Esophagus muscularis mucosa (tissue), 4 donors: Measurements from ENCODE around the gene MBTPS1.

Experiments used
- EP300 ChIP-seq: sonication (generic); formaldehyde crosslinking; IDR thresholded peaks from one replicate; pipeline ENCODE4 v1.6.1; 2017; ENCODE audit warnings: antibody characterized with exemption
- POLR2A ChIP-seq: fragments of 450-650 bp; IDR thresholded peaks from one replicate; pipeline ENCODE4 v1.6.1; 2017; ENCODE audit warnings: antibody characterized with exemption, moderate library complexity, mild to moderate bottlenecking, low read depth
- POLR2AphosphoS5 ChIP-seq, 2 donors: sonication (generic); formaldehyde crosslinking; IDR thresholded peaks; one replicate each; pipeline ENCODE4 v1.6.1; 2017; ENCODE audit warnings: antibody characterized with exemption in 2 of 2
- TF ChIP-seq, protein P1 (sequence below), 3 experiments: fragments of 200-600 bp in 2 of 3; fragments of 450-650 bp in 1 of 3; sonication (generic) in 2 of 3; IDR thresholded peaks; one replicate each; pipeline ENCODE4 v1.5.1; 2017 to 2019; ENCODE audit warnings: antibody characterized with exemption in 3 of 3, mild to moderate bottlenecking in 2 of 3, moderate library complexity in 1 of 3

DNA sequence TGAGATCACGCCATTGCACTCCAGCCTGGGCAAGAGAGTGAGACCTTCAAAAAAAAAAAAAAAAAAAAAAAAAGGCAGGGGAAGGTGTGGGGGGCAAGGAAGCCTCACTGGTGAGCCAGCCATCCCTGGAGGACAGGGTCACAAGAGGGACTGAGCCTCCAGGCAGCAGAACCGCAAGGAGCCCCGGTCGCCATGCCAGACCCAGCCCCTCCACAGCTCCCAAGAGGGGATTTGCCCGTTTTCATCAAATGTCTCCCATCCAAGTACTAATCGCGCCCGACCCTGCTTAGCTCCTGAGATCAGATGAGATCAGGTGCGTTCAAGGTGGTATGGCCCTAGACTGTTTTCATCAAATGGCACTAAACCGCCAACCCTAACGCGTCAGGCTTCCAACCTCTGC lies 77.0 kb downstream of the MBTPS1 start:
- TF ChIP-seq, protein P1, sequence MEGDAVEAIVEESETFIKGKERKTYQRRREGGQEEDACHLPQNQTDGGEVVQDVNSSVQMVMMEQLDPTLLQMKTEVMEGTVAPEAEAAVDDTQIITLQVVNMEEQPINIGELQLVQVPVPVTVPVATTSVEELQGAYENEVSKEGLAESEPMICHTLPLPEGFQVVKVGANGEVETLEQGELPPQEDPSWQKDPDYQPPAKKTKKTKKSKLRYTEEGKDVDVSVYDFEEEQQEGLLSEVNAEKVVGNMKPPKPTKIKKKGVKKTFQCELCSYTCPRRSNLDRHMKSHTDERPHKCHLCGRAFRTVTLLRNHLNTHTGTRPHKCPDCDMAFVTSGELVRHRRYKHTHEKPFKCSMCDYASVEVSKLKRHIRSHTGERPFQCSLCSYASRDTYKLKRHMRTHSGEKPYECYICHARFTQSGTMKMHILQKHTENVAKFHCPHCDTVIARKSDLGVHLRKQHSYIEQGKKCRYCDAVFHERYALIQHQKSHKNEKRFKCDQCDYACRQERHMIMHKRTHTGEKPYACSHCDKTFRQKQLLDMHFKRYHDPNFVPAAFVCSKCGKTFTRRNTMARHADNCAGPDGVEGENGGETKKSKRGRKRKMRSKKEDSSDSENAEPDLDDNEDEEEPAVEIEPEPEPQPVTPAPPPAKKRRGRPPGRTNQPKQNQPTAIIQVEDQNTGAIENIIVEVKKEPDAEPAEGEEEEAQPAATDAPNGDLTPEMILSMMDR (IDR thresholded peaks at IDR 0.05), result no peak
- no peak for TF ChIP-seq EP300
- no peak for TF ChIP-seq POLR2A
- TF ChIP-seq POLR2AphosphoS5 (IDR thresholded peaks at IDR 0.05), result no peak
